HG03280 (cell line): ENCODE measurements around the gene PNPLA2.

ENCODE experiments used
- ATAC-seq: cut with Tn5 transposase; IDR thresholded peaks from one replicate; pipeline ENCODE4 v1.9.1; 2021; ENCODE audit warnings: mild to moderate bottlenecking, moderate library complexity; ENCODE audit not compliant: unreplicated experiment

Gene PNPLA2

GRCh38 chr11:829176-829846 lies 10.6 kb downstream of the PNPLA2 start:
- no peak for ATAC-seq

GRCh38 chr11:829847-830294 lies 11.2 kb downstream of the PNPLA2 start:
- ATAC-seq = no peak

GRCh38 chr11:830295-831117 lies 11.8 kb downstream of the PNPLA2 start:
- no peak for ATAC-seq

- no peak for ATAC-seq
These were observed 12.6 kb downstream of the PNPLA2 start for GRCh38 chr11:831118-831864.

- ATAC-seq = no peak
These were observed 13.3 kb downstream of the PNPLA2 start for GRCh38 chr11:831961-832528.

GRCh38 chr11:832529-833113 lies 13.9 kb downstream of the PNPLA2 start, which contains the start of gene CD151:
CD151 (plus strand) TSS chr11:832952; CDS start chr11:836070, 3,118 bp downstream.
- ATAC-seq = peak; percentile 60

GRCh38 chr11:833114-833791 lies 14.5 kb downstream of the PNPLA2 start:
- ATAC-seq = peak; percentile 23

- no peak for ATAC-seq
These were observed 15.2 kb downstream of the PNPLA2 start for GRCh38 chr11:833849-834311.

- ATAC-seq = no peak
These were observed 15.9 kb downstream of the PNPLA2 start for GRCh38 chr11:834371-835316.

- no peak for ATAC-seq
These were observed 17.6 kb downstream of the PNPLA2 start for GRCh38 chr11:836274-836673.

GRCh38 chr11:836700-837099 lies 18.0 kb downstream of the PNPLA2 start:
- no peak for ATAC-seq

GRCh38 chr11:837189-837989 lies 18.7 kb downstream of the PNPLA2 start:
- no peak for ATAC-seq

GRCh38 chr11:837990-838307 lies 19.2 kb downstream of the PNPLA2 start:
- no peak for ATAC-seq

GRCh38 chr11:838441-839279 lies 19.9 kb downstream of the PNPLA2 start:
- ATAC-seq = no peak

- no peak for ATAC-seq
These were observed 20.5 kb downstream of the PNPLA2 start for GRCh38 chr11:839280-839623.

- ATAC-seq = no peak
These were observed 21.3 kb downstream of the PNPLA2 start for GRCh38 chr11:839875-840617.

- peak; percentile 6 for ATAC-seq
These were observed 23.3 kb downstream of the PNPLA2 start for GRCh38 chr11:841981-842369.
